ENCODE results near the gene DAD1.
"Not testable (repeated sequence)": the region's sequence is repeated elsewhere in the genome, so short reads cannot be mapped to it uniquely, and the experiment has no call there.

The DAD1 gene

DNA sequence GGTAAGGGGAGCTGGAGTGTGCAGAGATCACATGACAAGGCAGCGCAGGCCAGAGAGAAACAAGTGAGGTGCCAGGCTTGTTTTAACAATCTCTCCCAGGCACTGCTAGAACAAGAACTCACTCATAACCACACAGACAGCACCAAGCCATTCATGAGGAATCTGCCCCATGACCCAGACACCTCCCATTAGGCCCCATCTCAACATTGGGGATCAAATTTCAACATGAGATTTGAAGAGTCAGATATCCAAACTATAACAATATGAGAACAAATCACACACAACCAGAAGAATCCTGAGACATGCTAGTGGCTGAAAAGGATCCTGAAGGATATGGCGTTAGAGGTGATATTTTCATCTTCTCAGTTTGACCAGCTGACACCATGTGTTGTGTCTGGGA is 33.2 kb upstream of the DAD1 start:
- DNase-seq (ENCODE audit: insufficient read length, low spot score): no peak

DNA sequence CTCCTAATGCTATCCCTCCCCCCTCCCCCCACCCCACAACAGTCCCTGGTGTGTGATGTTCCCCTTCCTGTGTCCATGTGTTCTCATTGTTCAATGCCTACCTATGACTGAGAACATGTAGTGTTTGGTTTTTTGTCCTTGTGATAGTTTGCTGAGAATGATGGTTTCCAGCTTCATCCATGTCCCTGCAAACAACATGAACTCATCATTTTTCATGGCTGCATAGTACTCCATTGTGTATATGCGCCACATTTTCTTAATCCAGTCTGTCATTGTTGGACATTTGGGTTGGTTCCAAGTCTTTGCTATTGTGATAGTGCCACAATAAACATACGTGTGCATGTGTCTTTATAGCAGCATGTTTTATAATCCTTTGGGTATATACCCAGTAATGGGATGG is 26.7 kb upstream of the DAD1 start:
- not testable (repeated sequence) for FAIRE-seq

More for the DNA sequence above, 33.2 kb upstream of the DAD1 start:
- no peak for TF ChIP-seq POLR2AphosphoS5 (IDR thresholded peaks at IDR 0.05; ENCODE audit: low read depth, low read length)
- TF ChIP-seq PAX5 (IDR thresholded peaks at IDR 0.05; ENCODE audit: insufficient read depth, low read length, severe bottlenecking): no peak
- TF ChIP-seq SPI1 (IDR thresholded peaks at IDR 0.05; ENCODE audit: low read depth, low read length): no peak
- no peak for TF ChIP-seq POLR2A (IDR thresholded peaks at IDR 0.05; ENCODE audit: low read depth, low read length)
- no peak for TF ChIP-seq POU2F2 (IDR thresholded peaks at IDR 0.05; ENCODE audit: low read depth, low read length)
- TF ChIP-seq TAF1 (IDR thresholded peaks at IDR 0.05; ENCODE audit: low read depth, low read length): no peak
- no peak for FAIRE-seq

DNA sequence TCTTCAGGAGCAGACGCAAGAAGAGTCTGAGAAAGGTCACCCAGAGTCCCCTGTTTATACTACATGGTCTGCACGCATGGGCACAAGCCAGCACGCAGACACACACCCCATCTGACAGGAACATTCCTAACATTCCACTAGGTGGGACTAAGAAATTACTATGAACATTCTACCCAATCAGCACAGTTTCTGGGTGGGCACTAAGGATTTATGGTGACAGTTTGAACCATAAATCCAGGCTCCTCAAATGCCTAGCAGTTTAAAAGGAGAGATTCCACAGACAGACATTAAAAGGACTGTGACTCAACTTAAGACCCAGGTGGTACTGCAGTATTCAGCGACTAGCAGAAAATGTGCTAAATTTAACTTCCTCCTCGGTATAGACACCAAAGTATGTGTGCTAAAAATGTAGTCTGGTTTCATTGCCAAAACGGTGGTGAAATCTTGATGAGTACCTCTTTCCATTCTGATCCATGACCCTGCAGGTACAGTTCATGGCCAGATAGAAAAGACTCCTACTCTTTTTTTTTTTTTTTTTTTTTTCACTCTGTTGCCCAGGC is 25.3 kb upstream of the DAD1 start:
- TF ChIP-seq SPI1 (IDR thresholded peaks at IDR 0.05; ENCODE audit: low read depth, low read length): no peak
- no peak for TF ChIP-seq POLR2A (IDR thresholded peaks at IDR 0.05; ENCODE audit: low read depth, low read length)
- TF ChIP-seq TAF1 (IDR thresholded peaks at IDR 0.05; ENCODE audit: low read depth, low read length): no peak
- TF ChIP-seq PAX5 (IDR thresholded peaks at IDR 0.05; ENCODE audit: insufficient read depth, low read length, severe bottlenecking): no peak
- no peak for TF ChIP-seq POLR2AphosphoS5 (IDR thresholded peaks at IDR 0.05; ENCODE audit: low read depth, low read length)
- TF ChIP-seq POU2F2 (IDR thresholded peaks at IDR 0.05; ENCODE audit: low read depth, low read length): no peak
- FAIRE-seq (no peak), DNase-seq (ENCODE audit: insufficient read length, low spot score) (no peak)

More for the DNA sequence above, 26.7 kb upstream of the DAD1 start:
- DNase-seq (ENCODE audit: insufficient read length, low spot score): not testable (repeated sequence)

DNA sequence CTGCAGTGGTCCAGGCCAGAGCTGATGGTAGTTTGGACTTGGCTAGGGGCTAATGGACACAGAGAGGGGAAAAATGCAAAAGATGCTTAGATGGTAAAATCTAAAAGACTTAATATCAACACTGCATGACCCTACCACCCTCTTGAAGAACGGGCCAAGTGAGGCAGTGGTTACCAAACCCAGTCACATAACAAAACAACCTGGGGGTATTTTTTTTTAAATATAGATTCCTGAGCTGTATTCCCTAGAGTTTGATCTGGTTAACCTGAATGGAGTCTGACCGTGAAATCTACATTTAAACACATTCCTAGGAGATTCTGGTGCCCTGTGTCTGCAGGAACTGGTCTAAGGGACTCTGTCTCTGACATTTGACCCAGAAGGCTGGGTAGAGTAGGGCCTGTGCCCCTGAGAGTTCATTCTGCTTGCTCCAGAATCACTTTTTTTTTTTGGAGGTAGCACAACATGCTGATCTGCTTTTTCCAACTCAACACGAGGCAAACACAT is 24.8 kb upstream of the DAD1 start:
- FAIRE-seq: no peak
- no peak for DNase-seq (ENCODE audit: insufficient read length, low spot score)
- TF ChIP-seq PAX5 (IDR thresholded peaks at IDR 0.05; ENCODE audit: insufficient read depth, low read length, severe bottlenecking) (no peak), POLR2AphosphoS5 (IDR thresholded peaks at IDR 0.05; ENCODE audit: low read depth, low read length) (no peak), TAF1 (IDR thresholded peaks at IDR 0.05; ENCODE audit: low read depth, low read length) (no peak), SPI1 (IDR thresholded peaks at IDR 0.05; ENCODE audit: low read depth, low read length) (no peak)

GRCh38 chr14:22613106-22613695 is 24.2 kb upstream of the DAD1 start:
- TF ChIP-seq POLR2A (IDR thresholded peaks at IDR 0.05; ENCODE audit: low read depth, low read length) (no peak), PAX5 (IDR thresholded peaks at IDR 0.05; ENCODE audit: insufficient read depth, low read length, severe bottlenecking) (no peak), SPI1 (IDR thresholded peaks at IDR 0.05; ENCODE audit: low read depth, low read length) (no peak), POU2F2 (IDR thresholded peaks at IDR 0.05; ENCODE audit: low read depth, low read length) (no peak), POLR2AphosphoS5 (IDR thresholded peaks at IDR 0.05; ENCODE audit: low read depth, low read length) (no peak), TAF1 (IDR thresholded peaks at IDR 0.05; ENCODE audit: low read depth, low read length) (no peak)
- FAIRE-seq: no peak
- no peak for DNase-seq (ENCODE audit: insufficient read length, low spot score)

DNA sequence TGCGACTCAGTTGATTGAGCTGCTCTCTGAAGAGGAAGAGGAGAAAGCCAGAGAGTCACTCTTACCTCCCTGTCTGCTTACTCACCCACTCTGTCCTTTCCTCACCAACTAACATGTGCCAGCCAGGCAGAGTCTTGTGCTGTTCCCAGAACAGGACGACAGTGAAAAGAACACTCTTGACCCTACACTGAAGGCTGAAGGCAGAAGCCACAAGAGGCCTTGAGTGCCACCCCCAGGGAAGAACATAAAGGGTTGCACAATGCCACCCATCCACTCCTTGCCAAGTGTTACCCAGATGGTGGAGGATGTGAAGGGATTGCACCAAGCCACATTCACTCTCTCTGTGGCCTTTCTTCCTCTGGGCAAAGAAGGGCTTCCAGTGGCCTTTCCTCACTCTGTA is 21.9 kb upstream of the DAD1 start:
- DNase-seq (ENCODE audit: insufficient read length, low spot score) (no peak), FAIRE-seq (no peak)
- no peak for TF ChIP-seq PAX5 (IDR thresholded peaks at IDR 0.05; ENCODE audit: insufficient read depth, low read length, severe bottlenecking)
- no peak for TF ChIP-seq TAF1 (IDR thresholded peaks at IDR 0.05; ENCODE audit: low read depth, low read length)
- no peak for TF ChIP-seq SPI1 (IDR thresholded peaks at IDR 0.05; ENCODE audit: low read depth, low read length)
- TF ChIP-seq POU2F2 (IDR thresholded peaks at IDR 0.05; ENCODE audit: low read depth, low read length): no peak
- TF ChIP-seq POLR2A (IDR thresholded peaks at IDR 0.05; ENCODE audit: low read depth, low read length): no peak

DNA sequence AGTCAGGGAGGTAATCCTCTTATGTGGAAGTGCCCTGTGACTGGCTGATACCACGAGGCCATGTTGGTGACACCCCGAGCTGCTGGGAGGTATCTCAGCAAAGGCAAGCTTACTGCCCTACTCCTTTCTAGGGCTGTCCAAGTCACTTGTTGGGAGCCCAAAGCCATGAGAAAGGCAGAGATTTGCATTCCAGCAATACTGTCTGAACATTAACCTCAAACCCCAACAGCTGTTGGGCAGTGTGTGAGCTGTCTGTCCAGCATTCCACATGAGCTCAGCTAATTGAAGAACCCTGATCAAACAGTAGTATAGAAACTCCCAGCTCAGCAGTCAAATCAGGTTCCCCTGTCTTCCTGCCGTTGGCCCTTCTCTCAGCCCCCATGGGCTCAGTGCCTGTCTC is 18.3 kb upstream of the DAD1 start:
- FAIRE-seq (no peak), DNase-seq (ENCODE audit: insufficient read length, low spot score) (no peak)
- TF ChIP-seq TAF1 (IDR thresholded peaks at IDR 0.05; ENCODE audit: low read depth, low read length): no peak
- no peak for TF ChIP-seq PAX5 (IDR thresholded peaks at IDR 0.05; ENCODE audit: insufficient read depth, low read length, severe bottlenecking)
- no peak for TF ChIP-seq POU2F2 (IDR thresholded peaks at IDR 0.05; ENCODE audit: low read depth, low read length)
- no peak for TF ChIP-seq SPI1 (IDR thresholded peaks at IDR 0.05; ENCODE audit: low read depth, low read length)
- TF ChIP-seq POLR2AphosphoS5 (IDR thresholded peaks at IDR 0.05; ENCODE audit: low read depth, low read length): no peak
- TF ChIP-seq POLR2A (IDR thresholded peaks at IDR 0.05; ENCODE audit: low read depth, low read length): no peak

DNA sequence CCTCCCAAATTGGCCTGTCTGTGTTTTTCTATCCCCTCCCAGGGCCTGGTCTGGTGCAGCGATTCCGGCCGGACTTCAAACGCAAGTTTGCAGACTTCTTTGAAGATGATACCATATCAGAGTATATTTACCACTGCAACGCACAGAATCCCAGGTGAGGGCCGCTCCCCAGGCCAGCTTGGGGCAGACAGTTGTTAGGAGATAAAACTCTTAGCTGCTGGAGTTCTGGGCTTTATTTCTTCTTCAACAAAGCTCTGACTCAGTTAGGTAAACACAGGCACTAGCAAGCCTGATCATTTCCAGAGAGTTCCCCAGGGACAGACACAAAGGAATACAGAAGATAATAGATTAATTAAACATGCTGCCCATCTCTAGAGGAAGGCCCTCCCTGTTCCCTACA is 17.4 kb upstream of the DAD1 start:
- FAIRE-seq: no peak
- TF ChIP-seq TAF1 (IDR thresholded peaks at IDR 0.05; ENCODE audit: low read depth, low read length): no peak
- TF ChIP-seq POLR2A (IDR thresholded peaks at IDR 0.05; ENCODE audit: low read depth, low read length): no peak
- no peak for TF ChIP-seq PAX5 (IDR thresholded peaks at IDR 0.05; ENCODE audit: insufficient read depth, low read length, severe bottlenecking)
- no peak for TF ChIP-seq POU2F2 (IDR thresholded peaks at IDR 0.05; ENCODE audit: low read depth, low read length)
- no peak for TF ChIP-seq POLR2AphosphoS5 (IDR thresholded peaks at IDR 0.05; ENCODE audit: low read depth, low read length)
- TF ChIP-seq SPI1 (IDR thresholded peaks at IDR 0.05; ENCODE audit: low read depth, low read length): no peak

DNA sequence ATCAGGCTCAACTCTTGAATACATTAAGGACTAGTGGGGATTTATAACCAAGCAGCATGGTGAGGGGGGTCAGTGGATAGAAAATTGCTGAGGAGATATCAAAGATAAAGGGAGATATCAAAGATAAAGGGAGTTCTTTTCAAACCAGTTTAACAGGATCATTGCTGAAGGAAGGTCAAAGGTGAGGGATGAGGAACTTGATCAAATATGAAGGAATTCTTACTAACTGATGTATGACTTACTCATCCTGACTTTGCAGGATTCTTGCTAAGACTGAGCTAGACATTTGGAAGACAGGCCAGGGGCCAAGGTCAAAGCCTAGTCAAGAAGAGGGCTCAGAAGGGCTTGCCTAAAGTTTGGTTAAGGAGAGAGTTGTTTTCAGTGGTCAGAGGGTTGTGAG is 13.8 kb upstream of the DAD1 start:
- DNase-seq (ENCODE audit: insufficient read length, low spot score) (no peak), FAIRE-seq (no peak)
- TF ChIP-seq SPI1 (IDR thresholded peaks at IDR 0.05; ENCODE audit: low read depth, low read length) (no peak), TAF1 (IDR thresholded peaks at IDR 0.05; ENCODE audit: low read depth, low read length) (no peak), POU2F2 (IDR thresholded peaks at IDR 0.05; ENCODE audit: low read depth, low read length) (no peak), POLR2AphosphoS5 (IDR thresholded peaks at IDR 0.05; ENCODE audit: low read depth, low read length) (no peak), POLR2A (IDR thresholded peaks at IDR 0.05; ENCODE audit: low read depth, low read length) (no peak), PAX5 (IDR thresholded peaks at IDR 0.05; ENCODE audit: insufficient read depth, low read length, severe bottlenecking) (no peak)

More for the DNA sequence above, 17.4 kb upstream of the DAD1 start:
- no peak for DNase-seq (ENCODE audit: insufficient read length, low spot score)

GRCh38 chr14:22601996-22602395 is 13.0 kb upstream of the DAD1 start:
- TF ChIP-seq POU2F2 (IDR thresholded peaks at IDR 0.05; ENCODE audit: low read depth, low read length) (no peak), POLR2A (IDR thresholded peaks at IDR 0.05; ENCODE audit: low read depth, low read length) (no peak), SPI1 (IDR thresholded peaks at IDR 0.05; ENCODE audit: low read depth, low read length) (no peak), PAX5 (IDR thresholded peaks at IDR 0.05; ENCODE audit: insufficient read depth, low read length, severe bottlenecking) (no peak), TAF1 (IDR thresholded peaks at IDR 0.05; ENCODE audit: low read depth, low read length) (no peak), POLR2AphosphoS5 (IDR thresholded peaks at IDR 0.05; ENCODE audit: low read depth, low read length) (no peak)
- FAIRE-seq (no peak), DNase-seq (ENCODE audit: insufficient read length, low spot score) (no peak)

All from GM12891 (cell line).